GM10248 (cell line): ENCODE results near the gene PIGM.

Source experiments
- CTCF ChIA-PET: fragments of 300-600 bp; sonication (Branson Sonifier 250); formaldehyde crosslinking; extraction: SDS; loops from one replicate; lab custom pipeline; 2021; ENCODE audit warnings: antibody characterized with exemption; lab: Yijun Ruan, JAX
- POLR2A ChIA-PET: fragments of 350-650 bp; sonication (Branson Sonifier 250); formaldehyde crosslinking; extraction: SDS; loops from one replicate; lab custom pipeline; 2020; ENCODE audit warnings: antibody characterized with exemption; lab: Yijun Ruan, JAX
- DNase-seq: peaks from one replicate; pipeline ENCODE4 v3.0.0; 2012; ENCODE audit errors: extremely low spot score
- TF ChIP-seq, protein P1 (sequence below): IDR thresholded peaks from 2 replicates; pipeline ENCODE4 v1.5.1; 2012; ENCODE audit warnings: mild to moderate bottlenecking, low read depth; ENCODE audit errors: extremely low read depth, missing control alignments, control extremely low read depth

The PIGM gene

DNA sequence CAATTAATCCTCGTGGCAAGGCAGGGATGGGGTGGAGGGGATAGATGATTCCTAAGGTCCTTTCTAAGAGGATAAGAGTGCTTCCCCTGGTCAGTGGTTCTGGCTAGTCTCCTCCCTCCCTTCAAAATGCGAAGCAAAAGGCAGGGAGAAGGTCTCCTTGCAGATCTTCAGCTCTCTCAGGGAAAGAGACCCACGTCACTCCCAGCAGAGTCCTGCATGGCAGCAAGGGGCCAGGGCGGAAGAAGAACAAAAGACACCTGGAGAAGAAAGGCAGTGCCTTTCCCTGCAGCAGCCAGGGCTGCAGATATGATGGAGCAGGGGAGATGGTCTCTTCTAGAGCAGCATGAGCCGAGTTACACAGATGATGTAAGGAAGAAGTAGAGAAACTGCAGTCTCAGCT, 48.1 kb downstream of the PIGM start:
- DNase-seq = no peak
- ChIA-PET POLR2A (no interaction called here), CTCF (interaction anchor here (1.2 to 5.0 kb wide), 2 partner anchors 23 to 29 kb away, joined by 3 to 25 read pairs; partner anchors contain the start of gene SLAMF9)
- TF ChIP-seq, protein P1, sequence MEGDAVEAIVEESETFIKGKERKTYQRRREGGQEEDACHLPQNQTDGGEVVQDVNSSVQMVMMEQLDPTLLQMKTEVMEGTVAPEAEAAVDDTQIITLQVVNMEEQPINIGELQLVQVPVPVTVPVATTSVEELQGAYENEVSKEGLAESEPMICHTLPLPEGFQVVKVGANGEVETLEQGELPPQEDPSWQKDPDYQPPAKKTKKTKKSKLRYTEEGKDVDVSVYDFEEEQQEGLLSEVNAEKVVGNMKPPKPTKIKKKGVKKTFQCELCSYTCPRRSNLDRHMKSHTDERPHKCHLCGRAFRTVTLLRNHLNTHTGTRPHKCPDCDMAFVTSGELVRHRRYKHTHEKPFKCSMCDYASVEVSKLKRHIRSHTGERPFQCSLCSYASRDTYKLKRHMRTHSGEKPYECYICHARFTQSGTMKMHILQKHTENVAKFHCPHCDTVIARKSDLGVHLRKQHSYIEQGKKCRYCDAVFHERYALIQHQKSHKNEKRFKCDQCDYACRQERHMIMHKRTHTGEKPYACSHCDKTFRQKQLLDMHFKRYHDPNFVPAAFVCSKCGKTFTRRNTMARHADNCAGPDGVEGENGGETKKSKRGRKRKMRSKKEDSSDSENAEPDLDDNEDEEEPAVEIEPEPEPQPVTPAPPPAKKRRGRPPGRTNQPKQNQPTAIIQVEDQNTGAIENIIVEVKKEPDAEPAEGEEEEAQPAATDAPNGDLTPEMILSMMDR = no peak

DNA sequence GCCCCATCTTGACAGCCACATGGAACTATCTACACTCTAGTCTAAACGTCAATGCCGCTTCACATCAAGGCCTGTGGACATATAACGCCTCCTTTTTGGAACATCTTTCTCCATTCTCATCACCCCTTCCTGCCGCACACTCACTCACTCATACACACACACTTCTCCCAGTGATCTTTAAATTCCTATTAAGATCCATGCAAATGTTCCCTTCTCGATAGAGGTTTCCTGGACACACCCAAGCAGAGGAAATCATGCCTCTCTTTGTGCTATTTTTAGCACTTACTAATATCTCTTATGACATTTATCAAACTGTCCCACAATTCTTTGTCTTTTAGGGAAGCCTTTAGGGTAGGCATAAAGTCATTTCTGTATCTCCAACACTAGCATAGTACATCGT, 49.5 kb downstream of the PIGM start:
- ChIA-PET CTCF (interaction anchor here (1.0 to 5.0 kb wide), 2 partner anchors 15 to 24 kb away, joined by 3 to 25 read pairs; no protein-coding TSS in a partner anchor), POLR2A (no interaction called here)
- TF ChIP-seq, protein P1 = no peak
- no peak for DNase-seq

DNA sequence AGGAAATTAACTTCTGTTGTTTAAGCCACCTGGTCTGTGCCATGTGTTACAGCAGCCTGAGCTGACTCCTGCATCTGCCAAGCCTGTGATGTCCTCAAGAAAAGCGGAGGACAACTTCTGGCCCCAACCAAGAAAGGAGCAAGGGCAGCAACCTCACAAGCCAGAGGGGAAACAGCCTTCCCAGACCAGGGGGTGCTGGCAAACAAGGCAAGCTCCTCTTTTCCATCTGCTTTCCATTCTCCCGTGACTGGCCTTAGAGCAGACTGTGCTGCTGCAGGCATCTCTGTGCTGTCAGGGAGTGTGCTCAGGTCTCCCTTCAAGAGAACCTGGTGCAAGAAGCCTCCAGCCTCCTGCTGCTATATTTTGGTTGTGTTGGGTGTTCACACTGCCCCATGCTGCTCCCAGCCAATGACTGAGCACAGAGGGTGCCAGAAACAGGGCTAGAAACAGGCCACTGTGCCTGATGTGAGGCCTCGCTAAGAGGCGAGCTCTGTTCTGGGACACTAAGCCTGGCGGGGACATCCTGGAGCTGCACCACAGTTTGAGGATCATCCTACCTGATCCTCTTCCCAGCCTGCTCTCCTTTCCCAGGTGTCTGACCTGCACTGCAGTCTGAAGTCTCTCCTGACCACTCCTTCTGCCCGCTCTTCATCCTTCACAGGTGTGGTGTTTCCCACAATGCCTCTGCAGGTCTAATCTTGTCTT, 50.3 kb downstream of the PIGM start:
- ChIA-PET CTCF (interaction anchor here (1.0 to 5.0 kb wide), 2 partner anchors 14 to 25 kb away, joined by 3 to 25 read pairs; no protein-coding TSS in a partner anchor), POLR2A (no interaction called here)
- DNase-seq = no peak
- TF ChIP-seq, protein P1 = no peak

DNA sequence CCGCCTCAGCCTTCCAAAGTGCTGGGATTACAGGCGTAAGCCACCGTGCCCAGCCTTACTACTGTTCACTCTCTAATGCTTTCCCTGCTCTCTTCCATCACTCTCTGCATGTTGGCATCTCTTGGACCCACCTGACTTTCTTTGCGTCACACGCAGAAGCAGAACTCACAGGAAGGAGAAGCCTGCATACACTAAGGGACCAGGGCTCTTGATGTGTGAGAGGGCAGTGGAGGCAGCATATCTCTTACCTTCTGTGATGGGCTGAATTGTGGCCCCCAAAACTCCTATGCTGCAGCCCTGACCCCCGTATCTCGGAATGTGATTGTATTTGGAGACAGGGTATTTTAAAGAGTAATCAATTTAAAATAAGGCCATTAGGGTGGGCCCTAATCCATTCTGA, 51.0 kb downstream of the PIGM start:
- CTCF ChIA-PET = interaction anchor here (5.0 kb wide), 1 partner anchor 26 kb away, joined by 25 read pairs; no protein-coding TSS in a partner anchor
- POLR2A ChIA-PET = no interaction called here

DNA sequence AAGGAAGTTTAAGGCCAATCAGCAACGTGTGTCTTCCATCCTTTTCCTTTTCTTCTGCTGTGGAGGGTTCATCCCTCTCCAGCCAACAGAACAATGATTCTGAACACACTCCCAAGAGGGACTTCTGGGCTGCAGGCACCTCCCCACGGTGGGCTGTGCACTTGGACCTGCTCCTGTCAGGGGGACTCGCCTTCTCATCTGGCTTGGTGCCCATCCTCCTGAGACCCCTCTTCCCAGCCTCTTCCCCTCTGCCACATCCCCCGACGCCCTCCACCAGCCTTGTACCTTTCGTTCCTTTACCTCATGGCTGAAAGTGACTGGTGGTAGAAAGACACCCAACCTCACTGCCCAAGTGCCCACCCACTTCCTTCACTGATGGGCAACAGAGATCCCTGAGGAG, 51.7 kb downstream of the PIGM start:
- TF ChIP-seq, protein P1 = no peak
- DNase-seq = no peak
- POLR2A ChIA-PET = no interaction called here
- CTCF ChIA-PET = no interaction called here

More for the DNA sequence above, 51.0 kb downstream of the PIGM start:
- no peak for DNase-seq
- TF ChIP-seq, protein P1 = no peak

DNA sequence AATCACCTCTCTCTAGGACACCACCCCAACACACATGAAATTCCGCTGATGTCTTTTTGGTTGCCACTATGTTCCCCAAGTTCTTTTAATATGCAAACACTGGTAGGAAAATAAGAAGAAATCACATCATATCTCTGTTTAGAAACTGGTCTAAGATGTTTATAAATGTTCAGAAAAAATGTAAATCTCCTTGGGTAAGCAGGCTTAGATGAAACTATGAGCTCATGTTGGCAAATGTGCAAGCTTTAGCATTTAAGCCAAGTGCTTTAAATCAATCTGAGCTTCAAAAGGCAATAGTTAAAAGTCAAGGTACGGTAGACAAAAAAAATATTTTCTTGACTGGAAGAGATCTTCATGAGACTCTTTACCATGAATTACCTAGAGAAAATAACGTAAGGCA, 52.5 kb downstream of the PIGM start:
- CTCF ChIA-PET = no interaction called here
- TF ChIP-seq, protein P1 = no peak
- no peak for DNase-seq
- POLR2A ChIA-PET = no interaction called here
